NCI-H69 (cell line): Measurements from ENCODE around the gene SAMSN1.
"Not testable (repeated sequence)": the region's sequence is repeated elsewhere in the genome, so short reads cannot be mapped to it uniquely, and the experiment has no call there.

Experiments used
- DNase-seq: peaks from one replicate; lab custom pipeline; 2025; lab: John Stamatoyannopoulos, UW

Gene SAMSN1

DNA sequence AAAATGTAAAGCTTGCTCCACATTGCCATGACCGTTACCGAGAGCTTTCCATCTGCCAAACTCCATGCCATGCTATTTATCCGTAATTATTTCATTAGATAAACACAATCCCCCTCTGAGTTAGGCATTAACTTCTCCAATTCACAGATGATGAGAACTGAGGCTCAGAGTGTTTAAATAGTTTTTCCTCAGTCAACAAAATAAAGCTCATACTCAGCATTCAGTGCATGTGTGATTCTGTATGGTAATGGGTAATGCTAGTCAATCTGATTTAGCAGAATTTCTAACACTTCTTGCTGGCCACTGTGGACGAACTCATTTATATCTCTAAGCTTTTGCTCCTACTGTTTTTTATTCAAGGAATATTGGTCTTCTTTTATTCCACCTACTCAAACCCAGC, 17.3 kb downstream of the SAMSN1 start:
- DNase-seq = no peak

DNA sequence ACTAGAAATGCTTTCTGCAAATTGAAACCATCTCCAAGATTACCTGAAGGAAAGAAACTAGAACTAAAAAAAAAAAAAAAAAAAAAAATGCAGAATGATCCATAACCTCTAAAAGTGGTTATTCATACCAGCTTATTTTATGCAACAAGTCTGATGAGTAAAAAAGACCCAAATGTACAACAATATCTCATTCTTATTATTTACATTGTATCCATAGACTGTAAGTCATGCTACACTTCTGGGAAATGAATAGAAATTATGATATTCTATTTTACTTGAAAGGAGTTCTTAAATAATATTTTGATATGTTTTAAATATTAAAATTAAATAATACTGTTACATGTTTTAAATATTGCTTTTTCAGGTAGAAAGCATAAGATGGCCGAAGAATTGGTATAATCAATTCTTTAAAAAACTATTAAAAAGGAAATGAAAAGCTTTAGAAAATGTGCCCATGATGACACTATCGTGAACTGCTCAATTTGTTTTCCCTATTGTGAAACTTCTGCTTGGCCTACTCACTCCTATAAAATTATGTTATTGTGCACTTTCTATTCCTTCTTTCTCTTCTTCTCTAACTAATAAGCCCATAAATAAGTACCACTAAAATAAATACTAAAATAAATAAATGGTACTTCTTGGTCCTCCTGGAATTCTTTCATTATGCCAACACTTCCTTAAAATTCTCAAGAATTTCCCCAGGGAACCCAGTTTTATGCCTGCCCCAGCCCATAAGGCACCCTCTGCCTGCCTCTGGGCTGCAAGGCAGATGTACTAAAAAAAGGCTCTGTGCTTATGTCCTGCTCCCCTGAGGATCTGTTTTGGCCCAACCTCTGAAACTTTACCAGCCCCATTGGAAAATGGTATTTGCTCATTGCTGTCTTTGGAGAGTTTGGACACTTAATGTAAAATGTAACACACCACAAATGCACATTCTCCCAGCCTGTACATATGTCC, 18.1 kb downstream of the SAMSN1 start:
- no peak for DNase-seq

DNA sequence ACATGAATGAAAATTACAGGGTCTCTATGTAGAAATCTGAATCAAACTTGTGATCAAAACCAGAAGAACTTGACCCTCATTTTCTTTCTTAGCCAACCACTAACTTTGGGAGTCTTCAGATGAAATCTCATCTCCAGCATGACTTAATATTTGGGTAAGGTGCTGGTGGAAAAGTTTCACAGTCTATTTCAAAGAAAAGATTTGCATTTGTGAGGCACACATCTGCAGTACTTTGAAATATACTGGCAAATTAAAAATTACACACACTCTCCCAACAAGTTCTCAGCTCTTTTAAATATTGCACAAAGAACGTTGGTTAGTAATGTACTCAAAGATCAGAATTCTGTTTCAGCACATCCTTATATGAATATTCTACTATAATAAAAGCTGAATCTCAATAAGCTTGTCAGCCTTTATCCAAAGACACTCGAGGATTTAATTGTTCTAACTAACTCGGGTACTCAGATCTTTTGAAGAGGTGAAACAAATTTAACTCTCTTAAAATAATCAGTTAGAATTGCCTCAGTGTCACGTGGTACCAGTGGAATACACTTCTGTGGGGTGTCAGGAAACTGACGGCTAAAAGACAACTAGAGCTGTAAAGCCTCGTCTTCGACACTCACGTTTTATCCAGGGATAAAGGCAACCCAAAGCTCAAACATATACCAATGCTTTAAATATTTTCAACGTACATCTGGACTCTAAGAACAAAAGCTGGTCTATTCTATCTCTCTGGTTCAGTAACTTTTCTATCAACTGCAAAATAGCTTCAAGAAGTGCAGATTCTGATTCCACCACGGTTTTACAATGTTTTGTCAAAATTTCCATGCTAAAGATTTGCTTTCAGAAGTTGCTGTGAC, 19.0 kb downstream of the SAMSN1 start:
- no peak for DNase-seq

DNA sequence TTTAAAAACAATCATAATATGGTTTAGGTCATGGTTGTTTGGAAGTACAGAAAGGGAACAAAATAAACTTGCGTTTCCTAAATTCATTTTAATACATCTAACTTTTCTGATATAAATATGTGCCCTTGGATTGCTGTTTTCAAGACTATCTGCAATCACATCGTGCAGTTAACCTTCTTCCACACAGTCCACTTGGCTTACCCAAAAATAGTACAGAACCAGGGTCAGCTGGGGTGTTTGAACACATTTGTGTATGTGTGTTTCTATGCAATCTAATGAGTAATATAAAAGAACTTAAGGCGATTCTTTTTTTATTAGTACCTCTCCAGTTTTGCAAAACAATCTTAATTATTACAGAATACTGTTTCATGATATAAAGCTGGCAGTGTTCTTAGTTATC, 19.9 kb downstream of the SAMSN1 start:
- DNase-seq = no peak

DNA sequence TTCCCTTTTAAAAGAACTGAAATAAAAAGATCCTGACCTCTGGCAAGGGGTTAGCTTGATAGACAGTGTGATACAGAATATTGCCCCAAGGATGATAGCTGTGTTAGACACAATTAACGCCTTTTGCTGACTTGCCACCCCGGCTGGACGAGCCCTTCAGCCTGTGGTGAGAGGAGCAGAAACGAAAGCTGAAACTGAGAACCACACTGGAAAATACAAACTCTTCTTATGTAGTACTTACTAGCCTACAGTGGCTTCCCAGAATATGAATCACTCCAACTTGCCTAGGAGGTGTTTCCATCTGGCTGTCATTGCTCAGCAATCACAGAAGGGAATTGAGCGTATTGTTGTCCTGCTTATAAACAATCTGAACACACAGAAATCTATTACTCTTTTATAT, 22.9 kb downstream of the SAMSN1 start:
- DNase-seq = no peak

DNA sequence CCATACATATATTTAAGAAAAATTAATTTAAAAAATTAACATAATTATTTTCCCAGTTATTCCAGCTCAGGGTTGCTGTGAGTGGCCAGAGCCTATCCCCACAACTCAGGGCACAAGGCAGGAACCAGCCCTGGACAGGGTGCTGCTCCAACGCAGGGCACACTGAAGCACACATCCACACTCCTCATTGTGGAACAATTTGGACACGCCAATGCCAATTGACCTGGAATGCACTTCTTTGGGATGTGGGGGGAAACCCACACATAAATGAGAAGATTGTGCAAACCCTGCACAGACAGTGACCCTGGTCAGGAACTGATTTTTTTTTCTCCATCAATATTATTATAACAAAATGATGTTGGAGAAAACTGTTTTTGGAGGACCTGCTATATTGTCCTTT, 23.4 kb downstream of the SAMSN1 start:
- no peak for DNase-seq

DNA sequence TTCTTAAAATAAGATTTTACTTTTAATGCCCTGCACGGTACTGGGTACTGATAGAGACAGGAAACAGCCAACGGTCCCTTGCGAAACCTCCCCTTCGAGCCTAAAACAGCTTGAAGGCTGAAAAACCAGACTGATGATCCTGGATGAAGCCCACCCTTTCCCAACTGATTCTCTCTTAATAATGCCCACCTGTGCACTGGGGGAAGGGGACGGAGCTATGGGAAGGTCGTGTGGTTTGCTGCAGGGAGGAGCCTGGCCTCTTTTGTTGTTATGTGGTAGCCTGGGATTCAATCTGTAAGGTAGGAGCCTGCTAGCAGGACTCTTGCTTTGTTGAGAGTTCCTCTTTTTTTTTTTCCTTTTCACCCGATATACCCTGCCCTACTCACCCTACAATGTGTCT, 25.6 kb downstream of the SAMSN1 start:
- no peak for DNase-seq

DNA sequence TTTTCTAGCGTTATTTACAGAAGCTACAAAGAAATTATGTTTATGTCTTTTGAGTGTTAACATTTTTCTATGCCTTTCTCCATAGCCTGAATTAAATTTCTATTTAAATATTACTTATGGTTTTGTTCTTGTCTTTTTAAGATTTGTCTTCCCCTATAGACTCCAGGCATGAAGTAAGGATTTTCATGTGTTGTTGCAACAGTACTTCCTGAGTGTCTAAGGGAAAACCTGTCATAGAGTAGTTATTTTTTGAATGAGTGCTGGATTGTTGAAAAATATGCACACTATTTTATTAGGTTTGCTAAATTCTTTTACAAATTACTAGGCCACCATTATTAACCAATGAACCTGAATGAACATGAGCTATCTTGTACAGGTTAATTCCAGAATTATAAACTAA, 27.1 kb downstream of the SAMSN1 start:
- no peak for DNase-seq

DNA sequence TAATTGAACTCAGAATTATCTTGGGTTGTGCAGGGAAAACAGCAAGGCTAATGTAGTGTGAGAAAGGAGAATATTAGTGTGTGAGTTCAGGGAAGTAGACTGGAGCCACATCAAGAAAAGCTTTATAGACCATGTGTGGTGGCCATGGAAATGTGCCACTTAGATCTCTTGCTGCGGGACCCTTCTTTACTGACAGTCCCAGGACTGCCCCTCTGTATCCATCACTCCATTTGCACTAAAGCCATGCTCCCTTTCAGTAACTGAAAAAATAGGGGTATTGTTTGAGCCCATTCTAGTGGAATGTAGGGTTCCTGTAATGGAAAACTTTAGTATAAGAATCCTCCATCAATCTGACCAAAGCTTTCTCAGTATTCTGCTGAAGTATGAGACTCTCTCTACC, 32.3 kb downstream of the SAMSN1 start:
- DNase-seq = no peak

DNA sequence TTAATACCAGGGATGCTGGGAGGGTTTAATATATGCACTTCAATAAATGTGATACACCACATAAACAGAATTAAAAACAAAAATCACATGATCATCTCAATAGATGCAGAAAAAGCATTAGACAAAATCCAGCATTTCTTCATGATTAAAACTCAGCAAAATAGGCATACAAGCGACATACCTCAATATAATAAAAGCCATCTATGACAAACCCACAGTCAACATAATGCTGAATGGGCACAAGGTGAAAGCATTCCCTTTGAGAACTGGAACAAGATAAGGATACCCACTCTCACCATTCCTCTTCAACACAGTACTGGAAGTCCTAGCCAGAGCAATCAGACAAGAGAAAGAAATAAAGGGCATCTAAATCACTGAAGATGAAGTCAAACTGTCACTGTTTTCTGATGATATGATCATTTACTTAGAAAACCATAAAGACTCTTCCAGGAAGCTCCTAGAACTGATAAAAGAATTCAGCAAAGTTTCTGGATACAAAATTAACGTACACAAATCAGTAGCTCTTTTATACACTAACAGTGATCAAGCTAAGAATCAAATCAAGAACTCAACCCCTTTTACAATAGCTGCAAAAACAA, 39.2 kb downstream of the SAMSN1 start:
- DNase-seq = not testable (repeated sequence)

DNA sequence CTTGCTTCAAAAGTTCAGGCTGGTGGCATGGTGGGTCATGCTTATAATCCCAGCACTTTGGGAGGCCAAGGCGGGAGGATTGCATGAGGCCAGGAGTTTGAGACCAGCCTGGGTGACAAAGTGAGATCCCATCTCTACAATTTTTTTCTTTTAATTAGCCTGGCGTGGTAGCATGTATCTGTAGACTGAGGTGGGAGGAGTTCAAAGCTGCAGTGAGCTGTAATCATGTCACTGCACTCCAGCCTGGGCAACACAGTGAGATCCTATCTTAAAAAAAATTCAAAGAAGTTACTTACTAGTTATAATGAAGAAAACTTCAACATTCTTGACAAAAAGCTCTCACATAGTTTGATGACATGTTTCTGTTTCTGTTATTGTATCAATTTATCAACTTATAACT, 45.2 kb downstream of the SAMSN1 start:
- no peak for DNase-seq

DNA sequence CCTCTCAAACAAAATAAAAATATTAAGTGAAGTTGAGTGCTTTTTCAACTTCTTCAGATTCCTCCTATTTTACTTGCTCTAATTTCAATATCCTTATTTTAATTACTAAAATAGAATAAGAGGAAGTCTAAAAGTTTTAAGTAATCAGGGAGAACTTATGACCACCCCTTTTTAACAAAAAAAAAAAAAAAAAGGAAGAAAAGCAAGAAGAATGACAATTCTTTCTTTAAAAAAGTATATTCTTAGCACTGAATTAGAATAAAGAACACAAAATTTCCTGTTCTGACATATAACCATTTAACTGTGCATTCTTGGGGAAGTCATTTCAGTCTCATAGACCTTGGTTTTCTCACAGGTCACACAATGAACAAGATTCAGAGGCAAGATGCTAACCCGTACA, 46.8 kb downstream of the SAMSN1 start:
- no peak for DNase-seq

DNA sequence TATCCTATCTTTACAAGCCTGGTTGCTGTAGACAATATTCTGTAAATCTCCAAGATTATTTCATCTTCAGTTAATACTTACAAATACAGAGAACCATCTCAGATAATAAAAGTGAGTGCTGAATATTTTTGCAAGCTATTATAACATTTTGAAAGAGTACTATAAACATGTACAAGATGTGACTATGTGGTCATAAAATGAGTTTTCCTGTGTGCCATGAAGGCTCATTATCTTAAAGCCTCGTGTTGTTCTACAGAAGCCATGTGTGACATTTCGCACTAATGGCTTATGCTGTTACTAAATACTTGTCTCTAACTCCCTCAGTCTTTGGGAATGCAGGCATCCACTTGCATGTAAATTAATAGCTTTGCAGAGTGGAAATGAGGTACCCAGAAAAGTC, 48.3 kb downstream of the SAMSN1 start:
- DNase-seq = no peak

DNA sequence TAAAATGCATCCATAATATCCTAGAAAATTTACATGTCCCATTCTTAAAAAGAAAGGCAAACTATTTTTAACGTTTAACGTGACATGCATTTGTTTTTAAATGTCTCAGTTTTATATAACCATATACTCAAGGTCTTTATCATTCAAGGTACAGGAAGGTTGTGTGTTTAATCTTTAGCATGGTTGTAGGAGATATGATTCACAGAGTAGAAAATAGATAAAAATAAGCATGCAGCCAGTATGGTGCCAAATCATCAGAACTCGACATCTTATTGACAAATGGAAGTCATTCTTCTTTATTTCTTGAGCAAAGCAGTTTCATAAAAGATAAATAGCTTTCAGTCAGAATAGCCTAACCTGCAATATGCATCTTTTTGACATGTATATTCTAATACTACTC, 51.0 kb downstream of the SAMSN1 start:
- no peak for DNase-seq

DNA sequence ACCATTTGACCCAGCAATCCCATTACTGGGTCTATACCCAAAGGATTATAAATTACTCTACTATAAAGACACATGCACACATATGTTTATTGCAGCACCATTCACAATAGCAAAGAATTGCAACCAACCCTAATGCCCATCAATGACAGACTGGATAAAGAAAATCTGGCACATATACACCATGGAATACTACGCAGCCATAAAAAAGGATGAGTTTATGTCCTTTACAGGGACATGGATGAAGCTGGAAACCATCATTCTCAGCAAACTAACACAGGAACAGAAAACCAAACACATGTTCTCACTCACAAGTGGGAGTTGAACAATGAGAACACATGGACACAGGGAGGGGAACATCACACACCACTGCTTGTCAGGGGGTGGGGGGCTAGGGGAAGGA, 51.9 kb downstream of the SAMSN1 start:
- not testable (repeated sequence) for DNase-seq

DNA sequence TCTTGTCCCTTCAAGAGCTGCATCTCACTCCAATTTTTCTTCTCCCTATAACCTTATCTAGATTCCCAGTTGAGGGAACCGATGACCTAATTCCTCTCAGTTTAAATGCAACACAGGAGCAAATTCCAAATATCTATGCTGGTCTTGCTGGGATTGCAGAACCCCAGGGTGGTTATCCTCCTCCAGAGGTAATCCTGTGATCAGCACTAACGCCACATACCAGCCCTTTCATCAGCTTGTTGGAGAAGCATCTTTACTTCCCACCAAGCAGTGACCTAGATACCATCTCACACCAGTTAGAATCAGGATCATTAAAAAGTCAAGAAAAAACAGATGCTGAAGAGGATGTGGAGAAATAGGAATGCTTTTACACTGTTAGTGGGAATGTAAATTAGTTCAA, 52.4 kb downstream of the SAMSN1 start:
- DNase-seq = no peak

DNA sequence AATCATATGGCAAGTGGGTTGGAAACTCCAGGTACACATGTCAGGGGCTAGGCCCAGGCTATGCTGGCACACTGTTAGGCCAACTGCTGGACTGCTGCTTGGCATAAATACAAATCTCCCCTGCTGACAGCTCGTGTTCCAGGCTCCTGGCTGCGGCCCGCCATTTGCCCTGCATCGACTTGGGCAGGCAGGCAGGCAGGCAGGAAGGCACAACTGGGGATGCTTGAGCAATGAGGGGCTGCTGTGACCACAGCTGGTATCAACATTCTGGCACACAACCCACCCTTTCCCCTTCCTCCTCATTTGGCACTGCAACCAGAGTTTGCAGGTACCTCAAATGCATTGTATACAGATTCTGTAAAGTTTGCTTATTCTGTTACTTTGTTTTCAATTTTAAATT, 53.2 kb downstream of the SAMSN1 start:
- DNase-seq = no peak

DNA sequence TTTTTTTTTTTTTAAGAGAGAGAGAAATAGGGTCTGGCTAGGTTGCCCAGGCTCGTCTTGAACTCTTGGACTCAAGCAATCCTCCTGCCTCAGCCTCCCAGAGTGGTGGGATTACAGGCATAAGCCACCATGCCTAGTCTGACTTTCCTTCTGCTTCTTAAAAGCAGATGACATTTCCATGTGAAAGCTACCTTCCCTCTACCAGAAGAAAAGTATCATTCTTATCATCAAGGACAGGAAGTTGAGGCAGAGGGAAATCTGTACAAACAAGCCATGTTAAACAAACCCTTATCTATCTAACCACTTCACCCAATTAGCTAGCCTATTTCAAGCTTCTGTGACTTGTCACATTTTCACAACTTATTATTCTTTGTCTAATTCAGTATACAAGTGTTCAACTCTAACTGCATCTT, 54.8 kb downstream of the SAMSN1 start:
- no peak for DNase-seq

DNA sequence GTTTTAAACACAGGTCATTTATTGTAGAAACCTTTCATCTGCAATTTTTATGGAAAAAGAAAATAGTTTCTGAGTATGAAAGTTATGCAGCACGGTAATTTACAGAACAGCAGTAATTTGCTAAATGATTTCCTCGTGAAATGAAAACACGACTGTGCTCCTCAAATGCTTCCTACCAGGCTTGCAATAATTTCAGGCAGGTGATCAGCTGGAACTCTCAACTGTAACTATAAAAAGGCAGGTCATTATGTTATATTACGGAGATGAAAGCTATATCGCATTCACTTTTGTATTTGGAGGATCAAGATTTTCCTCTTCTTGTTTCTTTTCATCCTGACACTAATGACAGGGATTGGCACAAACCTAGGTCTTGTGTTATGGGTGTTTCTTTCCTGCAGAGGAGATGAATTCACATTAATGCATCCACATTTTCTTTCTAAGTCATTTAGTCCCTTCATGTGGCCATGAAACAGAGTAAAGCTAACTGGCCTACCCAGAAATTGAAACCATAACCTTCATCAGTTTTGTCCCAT, 57.4 kb downstream of the SAMSN1 start:
- no peak for DNase-seq

DNA sequence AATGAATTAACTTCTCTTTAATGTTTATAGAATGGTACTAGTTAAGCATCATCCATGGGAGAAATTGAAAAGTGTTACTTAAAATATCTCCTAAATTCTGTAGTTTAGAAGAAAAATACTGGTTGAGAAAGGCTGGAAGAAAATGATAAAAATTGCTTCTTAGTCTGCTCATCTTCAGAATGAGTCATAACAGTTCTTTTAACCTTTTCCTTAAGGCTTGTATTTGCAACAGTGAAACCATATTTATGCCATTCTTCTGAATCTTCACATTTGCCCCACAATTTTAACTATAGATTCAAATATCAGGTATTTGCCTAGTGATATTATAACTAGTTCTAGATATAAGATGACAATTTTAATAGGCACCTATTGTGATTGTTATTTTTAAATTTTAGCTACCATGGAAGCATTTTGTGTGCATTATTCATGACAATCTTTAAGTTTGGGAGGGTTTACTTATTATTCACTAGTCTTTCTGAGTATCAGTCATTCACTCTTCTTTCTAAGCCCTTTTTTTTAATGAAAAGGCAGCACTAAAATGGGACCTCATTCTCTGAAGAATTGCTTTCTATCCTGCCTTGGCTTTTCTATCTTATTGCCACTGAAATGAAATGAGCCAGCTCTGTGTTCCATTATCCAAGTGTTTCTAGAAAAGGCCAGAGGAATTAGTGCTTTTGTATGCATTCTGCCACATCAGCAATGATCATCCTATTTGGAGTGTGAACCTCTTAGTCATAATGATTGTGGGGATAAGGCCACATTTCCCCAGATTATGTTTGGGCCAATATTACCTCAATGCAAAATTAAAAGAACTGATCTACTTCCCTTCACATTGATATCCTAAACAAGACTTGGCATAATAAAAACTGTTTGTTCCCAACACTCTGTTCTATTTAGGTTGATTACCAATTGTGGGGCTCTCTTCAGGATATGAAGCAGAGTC, 58.4 kb downstream of the SAMSN1 start:
- no peak for DNase-seq

DNA sequence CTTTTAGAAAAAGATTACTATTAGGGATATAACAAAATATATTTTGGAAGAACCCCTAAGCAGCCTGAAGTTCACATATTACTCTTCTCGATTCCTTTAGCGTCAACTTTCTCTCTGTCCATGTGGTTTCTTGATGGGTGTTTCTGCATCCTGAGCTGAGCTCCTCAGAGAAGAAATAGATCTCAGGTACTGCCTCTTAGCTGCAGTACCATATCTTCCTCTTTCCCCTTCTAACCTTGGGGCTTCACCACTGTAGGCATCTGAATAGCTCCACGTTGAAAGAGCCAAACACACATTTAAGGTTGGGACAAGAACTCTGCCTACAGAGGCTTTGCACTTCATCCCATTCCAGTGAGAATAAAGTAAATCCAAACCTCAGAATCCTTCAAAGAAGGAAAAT, 59.2 kb downstream of the SAMSN1 start:
- DNase-seq = no peak
